HUDEP-2 (cell line): ENCODE data around the gene RTP2.

Source experiments
- DNase-seq, 76 experiments: peaks; one replicate each; lab custom pipeline; 2025; ENCODE audit not compliant: unreplicated experiment in 76 of 76; lab: John Stamatoyannopoulos, UW

The RTP2 gene

GRCh38 chr3:187739094-187739560 is 36.8 kb upstream of the RTP2 start:
- DNase-seq, result peak in 4 of 76 experiments; percentile 13 to 36 (median 22)

- DNase-seq, result peak in 70 of 76 experiments; percentile 7 to 78 (median 48)
Observed at GRCh38 chr3:187738331-187739093, 36.2 kb upstream of the RTP2 start.

- peak in 1 of 76 experiments; percentile 10 for DNase-seq
Observed at GRCh38 chr3:187738071-187738330, 35.6 kb upstream of the RTP2 start.

- peak in 7 of 76 experiments; percentile 1 to 19 (median 4) for DNase-seq
Observed at GRCh38 chr3:187737368-187738070, 35.2 kb upstream of the RTP2 start.

- no peak for DNase-seq
Observed at GRCh38 chr3:187737006-187737367, 34.6 kb upstream of the RTP2 start.

GRCh38 chr3:187736418-187736871 is 34.1 kb upstream of the RTP2 start:
- DNase-seq, result no peak

- DNase-seq, result no peak
Observed at GRCh38 chr3:187735837-187736236, 33.5 kb upstream of the RTP2 start.

- DNase-seq, result no peak
Observed at GRCh38 chr3:187735383-187735782, 33.0 kb upstream of the RTP2 start.

GRCh38 chr3:187734841-187735240 is 32.5 kb upstream of the RTP2 start:
- no peak for DNase-seq

- no peak for DNase-seq
Observed at GRCh38 chr3:187733371-187733770, 31.0 kb upstream of the RTP2 start.

GRCh38 chr3:187729598-187729997 is 27.2 kb upstream of the RTP2 start:
- DNase-seq, result no peak

GRCh38 chr3:187728940-187729583 is 26.7 kb upstream of the RTP2 start:
- no peak for DNase-seq

GRCh38 chr3:187728248-187728647 is 25.9 kb upstream of the RTP2 start:
- DNase-seq, result no peak

GRCh38 chr3:187726564-187726963 is 24.2 kb upstream of the RTP2 start:
- DNase-seq, result no peak

- DNase-seq, result no peak
Observed at GRCh38 chr3:187725653-187726370, 23.5 kb upstream of the RTP2 start.

- no peak for DNase-seq
Observed at GRCh38 chr3:187725224-187725623, 22.9 kb upstream of the RTP2 start.

- DNase-seq, result no peak
Observed at GRCh38 chr3:187722206-187722612, 19.9 kb upstream of the RTP2 start.

- no peak for DNase-seq
Observed at GRCh38 chr3:187721055-187721454, 18.7 kb upstream of the RTP2 start.

- DNase-seq, result no peak
Observed at GRCh38 chr3:187720337-187720670, 17.9 kb upstream of the RTP2 start.

- DNase-seq, result no peak
Observed at GRCh38 chr3:187719628-187720336, 17.4 kb upstream of the RTP2 start.

GRCh38 chr3:187718802-187719201 is 16.4 kb upstream of the RTP2 start:
- no peak for DNase-seq
